MM.1S (cell line): ENCODE data around the gene SPCS3.

Source experiments
- EZH2phosphoT487 ChIP-seq: fragments of 300-600 bp; sonication (generic); IDR thresholded peaks from 2 replicates; pipeline ENCODE4 v1.6.1; 2018; ENCODE audit warnings: antibody characterized with exemption, low read length
- TF ChIP-seq, protein P1 (sequence below): fragments of 300-600 bp; sonication (generic); IDR thresholded peaks from 2 replicates; pipeline ENCODE4 v1.5.1; 2016; ENCODE audit warnings: antibody characterized with exemption, low read length, mixed read lengths

DNA sequence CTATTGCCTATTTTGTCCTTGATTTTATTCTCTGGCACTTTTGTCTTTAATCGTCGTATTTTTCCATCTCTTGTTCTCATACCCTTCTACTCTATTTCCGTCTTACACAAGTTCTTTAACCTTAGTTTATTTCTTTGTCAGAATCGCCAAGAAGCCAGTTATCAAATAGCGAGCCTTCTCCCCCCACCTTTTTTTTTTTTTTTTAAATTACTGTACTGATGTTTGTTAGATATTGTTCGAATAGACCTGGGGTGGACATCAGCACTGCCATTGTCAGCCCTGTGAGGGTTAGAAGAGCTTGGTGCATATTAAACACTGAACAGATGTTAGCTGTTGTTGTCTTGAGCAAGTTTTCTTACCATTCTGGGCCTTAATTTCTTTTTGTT is 1.2 kb downstream of the SPCS3 start:
- TF ChIP-seq, protein P1, sequence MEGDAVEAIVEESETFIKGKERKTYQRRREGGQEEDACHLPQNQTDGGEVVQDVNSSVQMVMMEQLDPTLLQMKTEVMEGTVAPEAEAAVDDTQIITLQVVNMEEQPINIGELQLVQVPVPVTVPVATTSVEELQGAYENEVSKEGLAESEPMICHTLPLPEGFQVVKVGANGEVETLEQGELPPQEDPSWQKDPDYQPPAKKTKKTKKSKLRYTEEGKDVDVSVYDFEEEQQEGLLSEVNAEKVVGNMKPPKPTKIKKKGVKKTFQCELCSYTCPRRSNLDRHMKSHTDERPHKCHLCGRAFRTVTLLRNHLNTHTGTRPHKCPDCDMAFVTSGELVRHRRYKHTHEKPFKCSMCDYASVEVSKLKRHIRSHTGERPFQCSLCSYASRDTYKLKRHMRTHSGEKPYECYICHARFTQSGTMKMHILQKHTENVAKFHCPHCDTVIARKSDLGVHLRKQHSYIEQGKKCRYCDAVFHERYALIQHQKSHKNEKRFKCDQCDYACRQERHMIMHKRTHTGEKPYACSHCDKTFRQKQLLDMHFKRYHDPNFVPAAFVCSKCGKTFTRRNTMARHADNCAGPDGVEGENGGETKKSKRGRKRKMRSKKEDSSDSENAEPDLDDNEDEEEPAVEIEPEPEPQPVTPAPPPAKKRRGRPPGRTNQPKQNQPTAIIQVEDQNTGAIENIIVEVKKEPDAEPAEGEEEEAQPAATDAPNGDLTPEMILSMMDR = no peak
- TF ChIP-seq EZH2phosphoT487 = no peak
